A549 (cell line): ENCODE measurements around the gene RGS4. TPM values are rescaled to one million over a fixed set of nuclear protein-coding genes. Genes with fewer than 3 reads are reported as not detected.

Experiments
- ATAC-seq, 2 experiments: fragments of 200-7000 bp in 1 of 2; fragments of >200 bp in 1 of 2; cut with Nextera tagmentation in 1 of 2; cut with Tn5 transposase in 1 of 2; 3 replicates each; pipeline versions ENCODE4 v1.8.0 to v1.9.1; 2018 to 2020; ENCODE audit warnings: mild to moderate bottlenecking in 1 of 2, moderate library complexity in 1 of 2
- CTCF ChIA-PET: fragments of 300-600 bp; sonication (Branson Sonifier 250); formaldehyde crosslinking; extraction: SDS; loops from one replicate; lab custom pipeline; 2021; ENCODE audit warnings: antibody characterized with exemption, inconsistent platforms; lab: Yijun Ruan, JAX
- POLR2A ChIA-PET: fragments of 350-600 bp; formaldehyde crosslinking; extraction: SDS; loops from one replicate; lab custom pipeline; 2021; ENCODE audit warnings: antibody characterized with exemption, inconsistent platforms; lab: Yijun Ruan, JAX
- DNase-seq, 2 experiments: peaks; one replicate each; pipeline versions ENCODE4 v3.0.0 to v3.0.0-alpha.2; 2011 to 2016; ENCODE audit warnings: low read depth in 1 of 2, low spot score in 1 of 2
- FAIRE-seq: peaks from 2 replicates; lab custom pipeline; 2011; peaks lifted over from hg19 to GRCh38; lab: Jason Lieb, UNC
- H3K27ac ChIP-seq, 2 experiments: fragments of >200 bp; sonication (Bioruptor Twin); formaldehyde crosslinking; 3 replicates each; pipeline ENCODE4 v1.5.1; 2016 to 2017
- H3K4me1 ChIP-seq: fragments of >200 bp; sonication (Bioruptor Twin); formaldehyde crosslinking; 3 replicates; pipeline ENCODE4 v1.6.1; 2016
- H3K4me2 ChIP-seq: fragments of >200 bp; sonication (Bioruptor Twin); formaldehyde crosslinking; 3 replicates; pipeline ENCODE4 v1.6.1; 2016
- H3K4me3 ChIP-seq: fragments of >200 bp; sonication (Bioruptor Twin); formaldehyde crosslinking; 3 replicates; pipeline ENCODE4 v1.5.1; 2016
- H3K9me3 ChIP-seq: fragments of >200 bp; sonication (Bioruptor Twin); formaldehyde crosslinking; 3 replicates; pipeline ENCODE4 v1.6.1; 2016
- BHLHE40 ChIP-seq: IDR thresholded peaks from 2 replicates; pipeline ENCODE4 v1.6.1; 2012; ENCODE audit warnings: low read depth, low read length, inconsistent platforms
- E2F6 ChIP-seq: IDR thresholded peaks from 2 replicates; pipeline ENCODE4 v1.6.1; 2012; ENCODE audit warnings: low read depth, borderline replicate concordance
- EHF ChIP-seq: fragments of 250-450 bp; sonication (Bioruptor Pico); IDR thresholded peaks from 2 replicates; pipeline ENCODE4 v1.5.0; 2020; ENCODE audit warnings: mild to moderate bottlenecking
- ELK1 ChIP-seq: fragments of 150-350 bp; IDR thresholded peaks from 2 replicates; pipeline ENCODE4 v1.6.1; 2014; ENCODE audit warnings: low read depth, mild to moderate bottlenecking, low read length
- EP300 ChIP-seq, 2 experiments: fragments of >200 bp; sonication (Bioruptor Twin); formaldehyde crosslinking; IDR thresholded peaks; 2 replicates in 1 of 2; 3 replicates in 1 of 2; pipeline ENCODE4 v1.6.1; 2016 to 2017
- FOSB ChIP-seq: fragments of 250-450 bp; sonication (Bioruptor Pico); IDR thresholded peaks from 2 replicates; pipeline ENCODE4 v1.5.0; 2020; ENCODE audit warnings: mild to moderate bottlenecking, moderate library complexity
- FOSL2 ChIP-seq, 2 experiments: fragments of 450-650 bp in 1 of 2; fragments of >200 bp in 1 of 2; sonication (Bioruptor Twin) in 1 of 2; formaldehyde crosslinking; IDR thresholded peaks; 2 replicates each; pipeline versions ENCODE4 v1.5.0 to v1.6.1; 2016 to 2020; ENCODE audit warnings: mild to moderate bottlenecking in 1 of 2, moderate library complexity in 1 of 2
- GATA3 ChIP-seq: IDR thresholded peaks from 2 replicates; pipeline ENCODE4 v1.6.1; 2012; ENCODE audit warnings: borderline replicate concordance
- HES2 ChIP-seq: fragments of >200 bp; sonication (Bioruptor Twin); formaldehyde crosslinking; IDR thresholded peaks from 2 replicates; pipeline ENCODE4 v1.6.1; 2016
- HOXB13 ChIP-seq: fragments of 250-450 bp; sonication (Bioruptor Pico); IDR thresholded peaks from 2 replicates; pipeline ENCODE4 v1.5.0; 2020; ENCODE audit warnings: low read depth, mild to moderate bottlenecking, moderate library complexity
- KDM1A ChIP-seq: fragments of 200-600 bp; sonication (generic); IDR thresholded peaks from 2 replicates; pipeline ENCODE4 v1.6.1; 2016; ENCODE audit warnings: low read depth, mild to moderate bottlenecking
- MAZ ChIP-seq: fragments of 150-350 bp; IDR thresholded peaks from 2 replicates; pipeline ENCODE4 v1.6.1; 2014; ENCODE audit warnings: antibody characterized with exemption, low read depth, low read length, borderline replicate concordance
- MYC ChIP-seq: IDR thresholded peaks from 2 replicates; pipeline ENCODE4 v1.6.1; 2012; ENCODE audit warnings: mild to moderate bottlenecking, inconsistent platforms, low read length, improper control_type of control experiment, borderline replicate concordance
- POLR2AphosphoS2 ChIP-seq: conservative IDR thresholded peaks from 2 replicates; pipeline ENCODE4 v1.6.1; 2012; ENCODE audit warnings: low read length, improper control_type of control experiment, inconsistent platforms
- RARB ChIP-seq: fragments of 250-450 bp; sonication (Bioruptor Pico); IDR thresholded peaks from 2 replicates; pipeline ENCODE4 v1.8.0; 2021; ENCODE audit warnings: mild to moderate bottlenecking, moderate library complexity
- REST ChIP-seq: fragments of 200-600 bp; sonication (generic); IDR thresholded peaks from 2 replicates; pipeline ENCODE4 v1.6.1; 2016; ENCODE audit warnings: antibody characterized with exemption, mild to moderate bottlenecking, moderate library complexity
- RFX5 ChIP-seq: fragments of 450-650 bp; IDR thresholded peaks from 2 replicates; pipeline ENCODE4 v1.7.1; 2014; ENCODE audit warnings: antibody characterized with exemption, mild to moderate bottlenecking, moderate library complexity
- SREBF2 ChIP-seq: fragments of 450-650 bp; IDR thresholded peaks from 2 replicates; pipeline ENCODE4 v1.6.1; 2014; ENCODE audit warnings: mild to moderate bottlenecking, moderate library complexity
- TP53 ChIP-seq: fragments of 250-450 bp; sonication (Bioruptor Pico); IDR thresholded peaks from 2 replicates; pipeline ENCODE4 v1.5.0; 2021; ENCODE audit warnings: mild to moderate bottlenecking, moderate library complexity
- WGBS: methylation state at CpG from one replicate; pipeline ENCODE4 v1.1.6; 2017; ENCODE audit errors: missing lambda C conversion rate; 5-methylcytosine and 5-hydroxymethylcytosine counted together
- polyA plus RNA-seq, 4 experiments: library from polyadenylated mRNA; depleted of rRNA in 3 of 4; stranded (reverse); fragments of >200 nt; fragmentation: RNase III in 1 of 4; extraction: RNeasy Plus Mini Kit Qiagen cat#74134 plus additional on column Dnase treatment in 1 of 4; gene quantifications; 2 replicates in 3 of 4; 3 replicates in 1 of 4; pipeline ENCODE4 v1.2.3, GENCODE V29; 2011 to 2017

Gene RGS4
- polyA plus RNA-seq, 2 of the 4 experiments (the other 2 are of a cell fraction), result 0.05 TPM; not detected in 1

GRCh38 chr1:163063610-163064009 is 5.6 kb upstream of the RGS4 start:
- POLR2A ChIA-PET, result no interaction called here
- H3K4me3 ChIP-seq, result no peak overlapping the region
- TF ChIP-seq TP53 (CRISPR knock-in tag) (no peak), EHF (CRISPR knock-in tag) (no peak)
- TF ChIP-seq, all 56 proteins: peak for 0
- Histone ChIP-seq H3K4me2 (no peak overlapping the region), H3K9me3 (no peaks in the 10 kb centered on the region), H3K4me1 (no peaks in the 10 kb centered on the region), H3K27ac (no peak overlapping the region)
- 2% methylated on average over 3 of the region's 3 CpGs for WGBS
- FAIRE-seq (no peak), ATAC-seq (no peak), DNase-seq (no peak)
- CTCF ChIA-PET, result no interaction called here

- Histone ChIP-seq H3K4me3 (no peak overlapping the region), H3K9me3 (no peaks in the 10 kb centered on the region), H3K4me2 (no peak overlapping the region), H3K4me1 (no peaks in the 10 kb centered on the region), H3K27ac (no peak overlapping the region)
- POLR2A ChIA-PET, result no interaction called here
- TF ChIP-seq TP53 (CRISPR knock-in tag) (no peak), BHLHE40 (no peak), FOSL2 (IDR thresholded peaks at IDR 0.05) (no peak), FOSL2 (CRISPR knock-in tag; IDR thresholded peaks at IDR 0.05) (no peak), MYC (no peak), HES2 (no peak), FOSB (no peak), MAZ (no peak), REST (no peak)
- no peak for ATAC-seq
- WGBS, result 72% methylated on average over 1 of the region's 1 CpG
- CTCF ChIA-PET, result no interaction called here
- DNase-seq, result no peak
- no peak for FAIRE-seq
Measured at GRCh38 chr1:163066168-163066567, 3.0 kb upstream of the RGS4 start.

- POLR2A ChIA-PET, result no interaction called here
- no peak for TF ChIP-seq FOSB
- no peak for TF ChIP-seq ELK1
- no peak for TF ChIP-seq SREBF2
- no peak for TF ChIP-seq GATA3
- TF ChIP-seq EP300 (IDR thresholded peaks at IDR 0.05), result no peak
- no peak for TF ChIP-seq RFX5
- no peak for TF ChIP-seq E2F6
- no peak for TF ChIP-seq HOXB13 (CRISPR knock-in tag)
- no peak for TF ChIP-seq HES2
- TF ChIP-seq FOSL2 (IDR thresholded peaks at IDR 0.05), result no peak
- TF ChIP-seq FOSL2 (CRISPR knock-in tag; IDR thresholded peaks at IDR 0.05), result no peak
- TF ChIP-seq KDM1A, result no peak
- no peak for TF ChIP-seq POLR2AphosphoS2
- no peak for TF ChIP-seq REST
- no peak for TF ChIP-seq RARB
- TF ChIP-seq, all 56 proteins: peak for 0
- no peak for ATAC-seq
- H3K4me2 ChIP-seq, result no peak overlapping the region
- no peak overlapping the region for H3K4me3 ChIP-seq
- 0% methylated on average over 2 of the region's 2 CpGs for WGBS
- no peaks in the 10 kb centered on the region for H3K4me1 ChIP-seq
- no peak for DNase-seq
- CTCF ChIA-PET, result interaction anchor here (1.1 kb wide), 1 partner anchor 109 kb away, joined by 5 read pairs; no protein-coding TSS in a partner anchor
- FAIRE-seq, result no peak
- no peak overlapping the region for H3K27ac ChIP-seq
- no peaks in the 10 kb centered on the region for H3K9me3 ChIP-seq
Measured at GRCh38 chr1:163066686-163067085, 2.5 kb upstream of the RGS4 start.
